NT2/D1 (cell line): Measurements from ENCODE around the gene TLX3.

Source experiments
- DNase-seq: peaks from one replicate; pipeline ENCODE4 v3.0.0-alpha.2; 2011; ENCODE audit warnings: low read depth, low spot score
- H3K27me3 ChIP-seq: 2 replicates; pipeline ENCODE4 v1.6.0; 2011; ENCODE audit warnings: mild to moderate bottlenecking; ENCODE audit not compliant: insufficient read length, insufficient read depth
- H3K36me3 ChIP-seq: 2 replicates; pipeline ENCODE4 v1.6.1; 2011; ENCODE audit warnings: mild to moderate bottlenecking, low read length, mixed read lengths; ENCODE audit not compliant: insufficient read depth, insufficient read length
- H3K4me1 ChIP-seq: 2 replicates; pipeline ENCODE4 v1.5.1; 2011; ENCODE audit not compliant: insufficient read depth, insufficient read length
- H3K4me3 ChIP-seq: 2 replicates; pipeline ENCODE4 v1.5.1; 2011; ENCODE audit warnings: low read depth; ENCODE audit not compliant: insufficient read length
- H3K9ac ChIP-seq: 2 replicates; pipeline ENCODE4 v1.6.0; 2011; ENCODE audit warnings: low read depth; ENCODE audit not compliant: insufficient read length
- H3K9me3 ChIP-seq: 2 replicates; pipeline ENCODE4 v1.5.1; 2011; ENCODE audit warnings: mild to moderate bottlenecking, low read length; ENCODE audit not compliant: insufficient read depth
- SUZ12 ChIP-seq: IDR thresholded peaks from 2 replicates; pipeline ENCODE4 v1.6.1; 2011; ENCODE audit not compliant: insufficient read length, insufficient read depth; ENCODE audit errors: extremely low read depth
- YY1 ChIP-seq: IDR thresholded peaks from 2 replicates; pipeline ENCODE4 v1.6.1; 2011; ENCODE audit not compliant: insufficient read length, insufficient read depth
- ZNF274 ChIP-seq: IDR thresholded peaks from 2 replicates; pipeline ENCODE4 v1.6.1; 2011; ENCODE audit warnings: mild to moderate bottlenecking, low read depth, low read length

TLX3 gene

DNA sequence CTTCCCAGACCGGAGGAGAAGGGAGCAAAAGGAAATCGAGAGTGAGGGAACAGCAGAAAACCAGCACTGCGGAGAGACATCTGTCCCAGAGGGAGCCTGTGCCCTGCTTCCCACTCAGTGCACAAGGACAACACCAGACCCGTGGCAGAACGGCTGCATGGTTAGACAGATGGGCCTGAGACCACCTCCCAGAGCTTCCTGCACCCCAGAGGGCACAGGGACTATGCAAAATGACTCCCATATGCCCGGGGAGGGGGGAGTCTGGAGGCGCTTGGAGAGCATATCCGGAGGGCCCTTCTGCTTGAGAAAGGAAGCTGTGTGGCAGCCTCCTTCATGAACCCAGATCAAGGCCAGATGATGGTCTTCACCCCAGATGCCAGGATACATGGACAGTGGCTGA, 26.6 kb downstream of the TLX3 start:
- Histone ChIP-seq H3K9ac (no peak overlapping the region), H3K4me3 (no peak overlapping the region), H3K27me3 (peaks cover 12% of the 10 kb centered on the region), H3K9me3 (no peaks in the 10 kb centered on the region), H3K4me1 (no peaks in the 10 kb centered on the region), H3K36me3 (no peaks in the 10 kb centered on the region)
- DNase-seq: no peak
- TF ChIP-seq YY1 (no peak), SUZ12 (no peak), ZNF274 (no peak)

DNA sequence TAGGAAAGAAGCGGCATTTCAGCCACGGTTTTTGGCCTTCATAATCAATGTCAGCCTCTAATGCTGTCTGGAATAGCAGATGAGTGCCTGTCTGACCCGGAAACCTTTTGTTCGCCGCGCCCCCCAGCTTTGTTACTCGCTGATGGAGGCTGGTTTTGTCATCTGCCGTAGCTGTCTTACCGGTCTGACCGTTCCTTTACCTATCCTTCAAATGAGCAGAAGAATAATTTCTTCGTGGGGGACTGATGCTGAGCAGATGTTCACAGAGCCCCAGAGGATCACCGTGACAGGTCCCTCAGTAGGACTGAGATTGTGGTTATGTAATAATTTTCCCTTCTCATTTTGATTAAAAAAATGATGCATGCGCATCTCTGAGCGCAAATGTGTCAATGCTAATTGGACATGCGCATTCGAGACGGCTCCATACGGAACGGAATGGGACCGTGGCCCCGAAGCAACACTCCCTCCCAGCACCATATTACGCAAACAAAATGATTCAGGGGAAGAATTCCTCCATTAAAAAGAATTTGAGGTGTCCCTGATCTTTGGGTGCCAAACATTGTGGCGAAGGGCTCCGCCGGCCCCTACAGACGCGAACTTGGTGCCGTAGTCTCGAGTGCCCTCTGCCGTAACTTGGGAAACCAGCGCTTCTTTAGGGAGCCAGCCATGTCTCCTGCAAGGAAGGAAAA, 27.6 kb downstream of the TLX3 start:
- no peak overlapping the region for H3K4me3 ChIP-seq
- no peak for DNase-seq
- no peak overlapping the region for H3K9ac ChIP-seq
- no peak for TF ChIP-seq ZNF274
- no peak for TF ChIP-seq SUZ12
- no peak for TF ChIP-seq YY1
- H3K27me3 ChIP-seq: peaks cover 12% of the 10 kb centered on the region
- H3K36me3 ChIP-seq: no peaks in the 10 kb centered on the region
- no peaks in the 10 kb centered on the region for H3K4me1 ChIP-seq
- no peaks in the 10 kb centered on the region for H3K9me3 ChIP-seq

DNA sequence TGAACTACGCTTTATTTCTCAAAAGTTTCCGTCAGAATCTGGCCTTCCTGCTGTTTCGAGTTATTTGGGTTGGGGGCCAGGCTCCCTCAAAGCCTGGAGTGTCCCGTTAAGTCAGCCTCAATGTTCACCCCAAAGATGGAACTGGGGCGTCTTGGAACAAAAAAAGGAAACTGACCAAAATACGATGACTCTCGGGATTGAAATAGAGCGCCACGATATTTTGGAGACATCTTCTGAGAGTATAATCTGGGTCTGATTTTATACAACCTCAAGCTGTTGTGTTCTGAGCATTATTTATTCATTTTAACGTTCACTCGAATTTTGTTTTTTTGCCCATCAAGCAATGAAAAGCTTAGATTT, 28.1 kb downstream of the TLX3 start:
- Histone ChIP-seq H3K27me3 (peaks cover 12% of the 10 kb centered on the region), H3K4me1 (no peaks in the 10 kb centered on the region), H3K9ac (no peak overlapping the region), H3K4me3 (no peak overlapping the region), H3K36me3 (no peaks in the 10 kb centered on the region), H3K9me3 (no peaks in the 10 kb centered on the region)
- no peak for DNase-seq
- TF ChIP-seq SUZ12 (no peak), ZNF274 (no peak), YY1 (no peak)

DNA sequence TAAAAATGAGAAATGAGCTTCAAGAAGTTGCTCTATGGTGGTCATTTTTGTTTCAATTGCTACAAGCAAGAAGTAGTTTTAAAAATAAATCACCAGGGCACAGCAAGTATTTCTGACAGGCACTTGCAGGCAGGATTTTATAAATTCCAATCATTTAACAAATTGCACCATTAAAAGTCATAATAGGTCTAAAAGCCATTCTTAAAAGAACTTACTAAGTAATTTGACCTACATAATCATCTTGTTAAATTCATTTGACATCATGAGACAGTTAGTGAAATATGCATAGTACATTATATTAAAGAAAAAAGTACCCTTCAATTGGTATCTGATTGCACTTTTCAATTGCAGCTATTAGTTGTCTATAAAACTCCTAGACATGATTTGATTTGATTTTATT, 31.0 kb downstream of the TLX3 start:
- H3K9ac ChIP-seq: no peak overlapping the region
- DNase-seq: no peak
- H3K36me3 ChIP-seq: no peaks in the 10 kb centered on the region
- no peaks in the 10 kb centered on the region for H3K9me3 ChIP-seq
- no peak for TF ChIP-seq YY1
- no peak for TF ChIP-seq SUZ12
- no peak for TF ChIP-seq ZNF274
- H3K4me1 ChIP-seq: no peaks in the 10 kb centered on the region
- H3K4me3 ChIP-seq: no peak overlapping the region
- H3K27me3 ChIP-seq: peaks cover 12% of the 10 kb centered on the region

DNA sequence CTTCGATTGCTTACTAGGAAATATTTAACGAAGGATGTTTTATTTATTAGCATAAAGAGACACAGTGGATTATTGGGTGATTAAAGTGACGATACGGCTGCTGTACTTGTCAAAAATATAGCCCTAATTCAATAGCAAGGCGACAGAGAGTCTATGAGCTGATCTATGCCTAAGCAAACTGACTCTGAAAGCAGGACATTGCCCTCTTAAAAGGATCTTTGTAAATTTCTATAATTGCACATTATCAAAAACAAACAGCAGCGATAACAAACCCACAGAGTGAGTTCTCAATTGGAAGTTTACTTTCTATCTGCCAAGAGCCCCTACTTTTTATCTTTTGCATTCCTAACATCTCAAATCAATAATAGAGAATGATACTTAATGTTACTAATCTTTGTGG, 31.4 kb downstream of the TLX3 start:
- H3K9ac ChIP-seq: no peak overlapping the region
- no peaks in the 10 kb centered on the region for H3K4me1 ChIP-seq
- no peaks in the 10 kb centered on the region for H3K36me3 ChIP-seq
- peaks cover 12% of the 10 kb centered on the region for H3K27me3 ChIP-seq
- no peak for DNase-seq
- TF ChIP-seq ZNF274: no peak
- TF ChIP-seq SUZ12: no peak
- TF ChIP-seq YY1: no peak
- H3K4me3 ChIP-seq: no peak overlapping the region
- H3K9me3 ChIP-seq: no peaks in the 10 kb centered on the region

DNA sequence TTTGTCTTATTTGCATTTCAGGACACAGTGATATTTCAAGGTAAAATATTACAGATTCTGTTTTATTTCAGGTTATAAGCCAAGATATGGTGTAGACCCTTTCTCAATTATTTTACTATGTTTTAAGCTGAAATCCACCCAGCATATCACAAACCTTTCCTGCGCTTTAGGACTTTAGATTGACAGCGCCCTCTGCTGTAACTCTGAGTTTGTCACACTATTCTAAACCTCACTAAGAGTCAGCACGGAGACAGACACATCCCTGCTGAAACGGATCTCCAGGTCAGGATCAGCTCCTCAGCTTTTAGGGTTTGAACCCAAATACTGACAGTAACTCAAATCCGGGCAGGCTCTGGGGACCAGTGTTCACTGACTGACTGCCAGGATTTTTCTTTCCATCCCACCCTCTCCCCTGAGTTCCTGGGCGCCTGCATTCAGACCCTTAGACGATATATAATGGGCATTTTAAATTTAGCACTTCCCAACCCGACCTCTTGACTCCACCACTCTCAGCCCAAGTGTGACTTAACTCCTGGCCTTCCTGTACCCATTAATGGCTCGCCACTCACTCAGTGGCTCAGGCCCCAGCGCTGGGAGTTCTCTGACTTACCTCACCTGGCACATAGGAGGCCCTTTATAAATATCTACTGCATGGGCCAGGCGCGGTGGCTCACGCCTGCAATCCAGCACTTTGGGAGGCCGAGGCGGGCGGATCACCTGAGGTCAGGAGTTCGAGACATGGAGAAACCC, 33.5 kb downstream of the TLX3 start:
- no peaks in the 10 kb centered on the region for H3K27me3 ChIP-seq
- H3K4me1 ChIP-seq: no peaks in the 10 kb centered on the region
- H3K9me3 ChIP-seq: no peaks in the 10 kb centered on the region
- no peak for TF ChIP-seq YY1
- TF ChIP-seq SUZ12: no peak
- TF ChIP-seq ZNF274: no peak
- H3K36me3 ChIP-seq: no peaks in the 10 kb centered on the region
- H3K9ac ChIP-seq: no peak overlapping the region
- DNase-seq: peak; percentile 52
- H3K4me3 ChIP-seq: no peak overlapping the region

DNA sequence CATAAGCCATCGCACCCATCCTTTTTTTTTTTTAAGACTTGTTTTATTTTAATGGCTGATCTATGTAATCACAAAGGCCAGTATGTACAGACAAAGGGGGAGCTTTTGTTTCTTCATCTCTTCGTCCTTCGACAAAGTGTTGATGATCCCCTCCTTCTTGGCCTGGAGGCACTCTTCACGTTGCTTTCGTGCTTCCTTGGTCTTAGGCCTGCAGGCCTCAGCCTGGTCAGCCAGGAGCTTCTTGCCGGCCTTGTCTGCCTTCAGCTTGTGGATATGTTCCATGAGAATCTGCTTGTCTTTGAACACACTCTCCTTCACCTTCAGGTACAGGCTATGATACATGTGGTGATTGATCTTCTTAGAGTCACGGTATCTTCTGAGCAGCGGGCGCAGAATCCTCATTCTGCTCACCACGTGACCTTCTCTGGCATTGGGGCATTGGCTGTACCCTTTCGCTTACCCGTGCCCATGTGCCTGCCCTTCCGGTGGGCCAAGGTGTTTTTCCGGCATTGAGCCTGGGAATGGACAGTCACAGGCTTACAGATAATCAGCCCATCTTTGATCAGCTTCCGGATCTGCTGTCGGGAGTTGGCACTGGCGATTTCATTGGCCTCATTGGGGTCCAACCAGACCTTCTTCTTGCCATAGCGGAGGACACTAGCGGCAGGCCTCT, 36.0 kb downstream of the TLX3 start:
- H3K4me3 ChIP-seq: no peak overlapping the region
- no peaks in the 10 kb centered on the region for H3K36me3 ChIP-seq
- DNase-seq: no peak
- H3K4me1 ChIP-seq: no peaks in the 10 kb centered on the region
- no peak overlapping the region for H3K9ac ChIP-seq
- no peaks in the 10 kb centered on the region for H3K27me3 ChIP-seq
- no peaks in the 10 kb centered on the region for H3K9me3 ChIP-seq
- TF ChIP-seq SUZ12 (no peak), ZNF274 (no peak), YY1 (no peak)
